GM12865 (cell line): ENCODE measurements around the gene MYH14.
"Not testable (repeated sequence)": the region's sequence is repeated elsewhere in the genome, so short reads cannot be mapped to it uniquely, and the experiment has no call there.

Source experiments
- DNase-seq: peaks from one replicate; pipeline ENCODE4 v3.0.0; 2010; ENCODE audit warnings: low read depth
- H3K4me3 ChIP-seq: 2 replicates; pipeline ENCODE4 v1.5.1; 2011; ENCODE audit warnings: mild to moderate bottlenecking, low read depth, low read length, control low read depth
- TF ChIP-seq, protein P1 (sequence below): IDR thresholded peaks from 2 replicates; pipeline ENCODE4 v1.5.1; 2011; ENCODE audit warnings: low read length, control low read depth, low read depth, inconsistent platforms; ENCODE audit not compliant: insufficient read depth; ENCODE audit errors: missing control alignments

MYH14 gene

DNA sequence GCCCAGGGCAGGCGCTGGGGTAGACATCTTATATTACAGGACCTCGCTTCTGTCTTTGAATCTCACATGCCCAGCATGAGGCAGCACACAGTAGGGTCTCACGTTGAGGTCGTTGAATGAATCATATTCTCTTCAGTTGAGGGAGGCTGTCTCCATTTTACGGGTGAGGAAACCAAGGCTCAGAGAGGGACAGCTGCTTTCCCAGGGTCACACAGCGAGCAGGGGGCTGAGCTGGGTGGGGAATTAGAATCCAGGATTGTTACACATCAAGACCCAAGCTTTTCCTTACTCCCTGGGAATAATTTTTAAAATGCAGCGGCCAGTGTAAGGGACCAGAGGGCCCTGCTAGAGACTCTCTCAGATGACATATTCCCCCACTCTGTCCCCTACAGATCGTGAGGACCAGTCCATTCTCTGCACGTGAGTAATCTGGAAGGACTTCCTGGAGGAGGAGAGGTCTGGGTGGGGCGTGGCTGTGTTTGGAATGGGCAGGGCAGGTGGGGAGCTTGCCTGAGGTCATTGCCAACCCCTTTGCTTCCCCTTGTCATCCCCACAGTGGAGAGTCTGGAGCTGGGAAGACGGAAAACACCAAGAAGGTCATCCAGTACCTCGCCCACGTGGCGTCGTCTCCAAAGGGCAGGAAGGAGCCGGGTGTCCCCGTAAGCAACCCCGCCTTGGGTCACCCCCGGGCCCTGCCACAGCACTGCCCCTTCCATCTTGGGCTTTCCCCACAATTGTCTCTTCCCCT, 19.4 kb downstream of the MYH14 start:
- TF ChIP-seq, protein P1, sequence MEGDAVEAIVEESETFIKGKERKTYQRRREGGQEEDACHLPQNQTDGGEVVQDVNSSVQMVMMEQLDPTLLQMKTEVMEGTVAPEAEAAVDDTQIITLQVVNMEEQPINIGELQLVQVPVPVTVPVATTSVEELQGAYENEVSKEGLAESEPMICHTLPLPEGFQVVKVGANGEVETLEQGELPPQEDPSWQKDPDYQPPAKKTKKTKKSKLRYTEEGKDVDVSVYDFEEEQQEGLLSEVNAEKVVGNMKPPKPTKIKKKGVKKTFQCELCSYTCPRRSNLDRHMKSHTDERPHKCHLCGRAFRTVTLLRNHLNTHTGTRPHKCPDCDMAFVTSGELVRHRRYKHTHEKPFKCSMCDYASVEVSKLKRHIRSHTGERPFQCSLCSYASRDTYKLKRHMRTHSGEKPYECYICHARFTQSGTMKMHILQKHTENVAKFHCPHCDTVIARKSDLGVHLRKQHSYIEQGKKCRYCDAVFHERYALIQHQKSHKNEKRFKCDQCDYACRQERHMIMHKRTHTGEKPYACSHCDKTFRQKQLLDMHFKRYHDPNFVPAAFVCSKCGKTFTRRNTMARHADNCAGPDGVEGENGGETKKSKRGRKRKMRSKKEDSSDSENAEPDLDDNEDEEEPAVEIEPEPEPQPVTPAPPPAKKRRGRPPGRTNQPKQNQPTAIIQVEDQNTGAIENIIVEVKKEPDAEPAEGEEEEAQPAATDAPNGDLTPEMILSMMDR, result no peak
- no peak overlapping the region for H3K4me3 ChIP-seq
- no peak for DNase-seq

DNA sequence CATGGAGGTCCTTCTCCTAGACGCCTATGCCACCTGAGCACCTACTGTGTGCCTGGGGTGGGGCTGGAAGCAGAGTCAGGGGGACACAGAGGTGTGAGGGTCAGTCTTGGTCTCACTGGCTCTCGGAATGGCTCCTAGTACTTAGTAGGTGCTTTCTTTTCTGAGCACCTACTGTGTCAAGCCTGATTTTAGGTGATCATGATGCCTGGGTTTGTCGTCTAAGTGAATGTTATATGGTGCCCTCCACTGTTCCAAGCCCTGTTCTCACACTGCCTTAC, 20.0 kb downstream of the MYH14 start:
- DNase-seq, result no peak
- TF ChIP-seq, protein P1, result no peak
- no peak overlapping the region for H3K4me3 ChIP-seq

DNA sequence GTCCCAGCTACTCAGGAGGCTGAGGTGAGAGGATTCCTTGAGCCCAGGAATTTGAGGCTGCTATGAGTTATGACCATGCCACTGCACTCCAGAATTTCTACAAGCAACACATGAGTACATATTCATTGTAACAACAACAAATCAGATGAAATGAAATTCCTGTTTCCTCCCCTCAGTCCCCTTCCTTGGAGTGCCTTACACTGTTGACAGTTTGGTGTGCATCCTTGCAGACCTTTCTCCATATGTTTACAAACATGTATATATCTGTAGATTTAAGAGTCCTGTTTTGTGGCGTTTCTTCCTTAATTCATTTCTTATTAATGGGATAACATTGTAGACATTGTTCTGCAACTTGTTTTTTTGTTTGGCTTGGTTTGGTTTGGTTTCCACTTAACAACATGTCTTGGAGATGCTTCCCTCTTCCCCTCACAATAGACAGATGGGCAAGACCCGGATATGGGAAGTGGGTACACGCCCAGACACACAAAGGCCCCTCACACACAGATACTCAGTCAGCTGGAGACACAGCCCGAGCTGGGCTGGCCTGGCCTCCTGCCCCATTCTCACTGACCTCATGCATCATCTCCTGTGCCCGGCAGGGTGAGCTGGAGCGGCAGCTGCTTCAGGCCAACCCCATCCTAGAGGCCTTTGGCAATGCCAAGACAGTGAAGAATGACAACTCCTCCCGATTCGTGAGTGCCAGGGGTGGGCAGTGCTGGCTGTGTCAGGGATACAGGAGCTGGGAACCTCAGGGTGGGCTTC, 21.7 kb downstream of the MYH14 start:
- TF ChIP-seq, protein P1, result no peak
- no peak overlapping the region for H3K4me3 ChIP-seq
- DNase-seq, result no peak

DNA sequence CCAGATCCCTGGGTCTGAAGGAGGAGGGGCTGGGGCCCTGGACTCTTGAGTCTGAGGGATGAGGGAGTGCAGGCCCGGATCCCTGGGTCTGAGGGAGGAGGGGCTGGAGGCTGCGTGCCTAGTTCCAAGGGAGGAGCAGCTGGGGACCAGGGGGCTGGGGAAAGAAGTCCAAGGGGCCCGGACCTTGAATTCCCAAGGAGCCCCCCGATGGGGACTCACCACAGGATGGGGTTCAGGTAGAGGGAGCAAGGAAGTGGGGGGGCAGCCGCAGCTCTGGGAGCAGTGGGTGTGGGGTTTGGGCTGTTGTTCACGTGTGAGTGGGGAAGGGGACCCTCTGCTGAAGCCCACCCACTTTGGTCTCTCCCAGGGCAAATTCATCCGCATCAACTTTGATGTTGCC, 23.1 kb downstream of the MYH14 start:
- no peak overlapping the region for H3K4me3 ChIP-seq
- TF ChIP-seq, protein P1, result no peak
- no peak for DNase-seq

DNA sequence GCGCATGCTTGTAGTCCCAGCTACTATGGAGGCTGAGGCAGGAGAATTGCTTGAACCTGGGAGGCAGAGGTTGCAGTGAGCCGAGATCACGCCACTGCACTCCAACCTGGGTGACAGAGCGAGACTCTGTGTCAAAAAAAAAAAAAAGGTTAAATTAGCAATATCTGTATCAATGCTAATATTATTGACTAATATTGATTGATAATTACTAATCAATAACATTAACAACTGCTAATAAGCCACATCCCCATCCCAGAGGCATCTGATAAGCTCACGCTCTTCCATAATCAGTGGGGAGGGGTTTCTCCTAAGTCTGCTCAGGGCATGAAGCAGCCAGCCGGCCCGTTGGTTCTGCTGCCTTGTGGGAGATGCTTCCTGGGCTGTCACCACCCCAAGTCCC, 24.7 kb downstream of the MYH14 start:
- DNase-seq, H3K4me3 ChIP-seq: not testable (repeated sequence)

DNA sequence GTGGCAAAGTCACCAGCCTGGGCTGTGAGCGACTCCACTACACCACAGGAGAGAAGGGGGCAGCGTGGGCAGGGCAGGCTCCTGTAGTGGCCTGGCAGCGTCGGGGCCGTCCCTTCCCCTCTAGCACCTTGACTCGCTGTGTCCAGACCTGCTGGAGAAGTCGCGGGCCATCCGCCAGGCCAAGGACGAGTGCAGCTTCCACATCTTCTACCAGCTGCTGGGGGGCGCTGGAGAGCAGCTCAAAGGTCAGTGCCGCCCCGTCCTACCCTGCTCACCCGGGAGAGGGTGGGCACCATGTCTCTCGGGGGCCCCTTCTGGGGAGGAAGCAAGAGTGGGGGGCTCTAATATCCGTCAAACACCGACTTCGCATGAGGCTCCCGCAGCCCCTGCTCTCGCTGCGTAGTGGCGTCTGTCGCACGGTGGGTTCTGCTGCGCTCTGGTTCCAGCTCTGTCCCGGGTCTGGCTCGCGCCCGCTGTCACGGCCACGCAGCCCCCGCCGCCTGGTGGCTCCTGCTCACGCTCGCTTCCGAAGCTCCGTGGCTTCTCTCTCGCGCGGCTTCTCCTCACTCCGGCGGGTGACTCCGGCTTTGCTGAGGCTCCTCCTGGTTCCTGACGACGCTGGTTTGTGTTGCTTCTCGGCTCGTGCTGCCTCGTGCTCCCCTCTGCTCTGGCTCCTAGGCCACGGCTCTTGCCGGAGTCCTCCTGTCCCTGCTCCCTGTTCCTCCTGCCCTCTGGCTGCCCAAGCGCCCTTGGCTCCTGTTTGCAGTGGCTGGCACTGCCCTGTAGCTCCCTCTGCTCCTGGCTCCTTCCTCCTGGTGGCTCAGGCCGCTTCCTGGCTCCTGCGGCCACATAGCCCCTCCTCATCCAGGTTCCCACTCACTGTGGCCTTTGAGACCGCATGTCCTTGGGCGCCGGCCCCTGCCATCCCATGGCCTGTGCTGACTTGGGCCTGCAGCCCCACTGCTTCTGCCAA, 27.2 kb downstream of the MYH14 start:
- DNase-seq, result no peak
- no peak overlapping the region for H3K4me3 ChIP-seq
- TF ChIP-seq, protein P1, result no peak

DNA sequence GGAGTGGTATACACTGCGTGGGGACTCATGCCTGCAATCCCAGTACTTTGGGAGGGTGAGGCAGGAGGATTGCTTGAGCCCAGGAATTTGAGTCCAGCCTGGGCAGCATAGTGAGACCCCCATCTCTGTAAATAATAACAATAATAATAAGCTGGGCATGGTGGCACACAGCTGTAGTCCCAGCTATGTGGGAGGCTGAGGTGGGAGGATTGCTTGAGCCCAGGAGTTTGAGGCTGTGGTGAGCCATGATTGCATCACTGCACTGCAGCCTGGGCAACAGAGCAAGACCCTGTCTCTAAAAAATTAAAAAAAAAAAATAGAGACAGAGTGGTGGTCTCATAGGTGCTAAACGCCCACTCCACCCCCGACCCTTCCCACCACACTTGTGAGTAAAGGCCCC, 28.0 kb downstream of the MYH14 start:
- H3K4me3 ChIP-seq, DNase-seq: not testable (repeated sequence)
